NCI-H146 (cell line): ENCODE data around the gene ZNRF3.
"Not testable (repeated sequence)": the region's sequence is repeated elsewhere in the genome, so short reads cannot be mapped to it uniquely, and the experiment has no call there.

Source experiments
- DNase-seq: peaks from one replicate; lab custom pipeline; 2025; lab: John Stamatoyannopoulos, UW

Gene ZNRF3

GRCh38 chr22:28884747-28885350 is 1.5 kb downstream of the ZNRF3 start:
- no peak for DNase-seq

GRCh38 chr22:28885939-28886338 is 2.6 kb downstream of the ZNRF3 start:
- DNase-seq, result no peak

GRCh38 chr22:28886679-28887078 is 3.3 kb downstream of the ZNRF3 start:
- DNase-seq, result not testable (repeated sequence)

- no peak for DNase-seq
Measured at GRCh38 chr22:28887725-28888459, 4.5 kb downstream of the ZNRF3 start.

GRCh38 chr22:28889478-28890024 is 6.2 kb downstream of the ZNRF3 start:
- no peak for DNase-seq

- DNase-seq, result no peak
Measured at GRCh38 chr22:28891156-28891733, 7.9 kb downstream of the ZNRF3 start.

- no peak for DNase-seq
Measured at GRCh38 chr22:28892175-28892731, 8.9 kb downstream of the ZNRF3 start.

- DNase-seq, result no peak
Measured at GRCh38 chr22:28893810-28894209, 10.4 kb downstream of the ZNRF3 start.

GRCh38 chr22:28894334-28894733 is 11.0 kb downstream of the ZNRF3 start:
- DNase-seq, result no peak

- DNase-seq, result no peak
Measured at GRCh38 chr22:28894807-28895206, 11.4 kb downstream of the ZNRF3 start.

- DNase-seq, result no peak
Measured at GRCh38 chr22:28896611-28897010, 13.2 kb downstream of the ZNRF3 start.

- DNase-seq, result no peak
Measured at GRCh38 chr22:28898233-28898629, 14.9 kb downstream of the ZNRF3 start.

- DNase-seq, result no peak
Measured at GRCh38 chr22:28899199-28899853, 16.0 kb downstream of the ZNRF3 start.

- no peak for DNase-seq
Measured at GRCh38 chr22:28900379-28900925, 17.1 kb downstream of the ZNRF3 start.

GRCh38 chr22:28902490-28902889 is 19.1 kb downstream of the ZNRF3 start:
- DNase-seq, result no peak

GRCh38 chr22:28903080-28903479 is 19.7 kb downstream of the ZNRF3 start:
- no peak for DNase-seq

- no peak for DNase-seq
Measured at GRCh38 chr22:28903729-28904128, 20.4 kb downstream of the ZNRF3 start.

GRCh38 chr22:28904211-28904896 is 21.0 kb downstream of the ZNRF3 start:
- no peak for DNase-seq

- no peak for DNase-seq
Measured at GRCh38 chr22:28905256-28905832, 22.0 kb downstream of the ZNRF3 start.

- DNase-seq, result no peak
Measured at GRCh38 chr22:28906312-28906711, 22.9 kb downstream of the ZNRF3 start.
